Lung (tissue), 12 donors: Measurements from ENCODE around the gene IFT43. TPM values are rescaled to one million over a fixed set of nuclear protein-coding genes. Genes with fewer than 3 reads are reported as not detected.

Experiments used
- ATAC-seq: fragments of 200-7000 bp; cut with Tn5 transposase; one replicate; pipeline ENCODE4 v1.9.1; 2020; ENCODE audit warnings: moderate number of reproducible peaks; ENCODE audit not compliant: insufficient read depth, low FRiP score
- DNase-seq, 3 donors: peaks; one replicate each; pipeline ENCODE4 v3.0.0-alpha.2; 2013 to 2017
- H3K27ac ChIP-seq, 2 donors: one replicate each; pipeline ENCODE4 v1.5.1; 2013; ENCODE audit warnings: mild to moderate bottlenecking in 2 of 2, moderate library complexity in 2 of 2, control low read depth in 1 of 2, inconsistent platforms in 1 of 2, low read depth in 1 of 2, low read length in 1 of 2
- H3K27me3 ChIP-seq, 3 donors: one replicate each; pipeline ENCODE4 v1.5.1; 2013; ENCODE audit warnings: low read length in 2 of 3; ENCODE audit not compliant: control insufficient read depth in 3 of 3, insufficient read depth in 3 of 3
- H3K36me3 ChIP-seq, 4 donors: one replicate each; pipeline ENCODE4 v1.5.1; 2013; ENCODE audit warnings: low read length in 4 of 4, mild to moderate bottlenecking in 1 of 4, moderate library complexity in 1 of 4; ENCODE audit not compliant: control insufficient read depth in 4 of 4, insufficient read depth in 4 of 4
- H3K4me1 ChIP-seq, 5 donors: one replicate each; pipeline ENCODE4 v1.5.1; 2013; ENCODE audit warnings: low read length in 5 of 5, mild to moderate bottlenecking in 2 of 5, moderate library complexity in 1 of 5; ENCODE audit not compliant: control insufficient read depth in 5 of 5, insufficient read depth in 5 of 5
- H3K4me3 ChIP-seq: one replicate; pipeline ENCODE4 v1.5.1; 2013; ENCODE audit warnings: mild to moderate bottlenecking, control low read depth, moderate library complexity
- H3K9ac ChIP-seq, 2 donors: one replicate each; pipeline ENCODE4 v1.5.1; 2013; ENCODE audit warnings: low read length in 2 of 2, control low read depth in 1 of 2; ENCODE audit not compliant: insufficient read depth in 1 of 2
- H3K9me3 ChIP-seq, 4 donors: one replicate each; pipeline ENCODE4 v1.5.1; 2013; ENCODE audit warnings: low read length in 3 of 4, mild to moderate bottlenecking in 1 of 4, moderate library complexity in 1 of 4; ENCODE audit not compliant: control insufficient read depth in 4 of 4, insufficient read depth in 3 of 4
- WGBS, 2 donors: extraction: QIAGEN DNeasy Blood & Tissue Kit; methylation state at CpG; one replicate each; pipeline ENCODE4 v1.1.7; 2013; 5-methylcytosine and 5-hydroxymethylcytosine counted together
- polyA plus RNA-seq, 2 donors: library from polyadenylated mRNA; stranded (reverse); fragments of 200-250 nt; gene quantifications; one replicate each; pipeline ENCODE4 v1.2.1, GENCODE V29; 2013
- total RNA-seq, 2 donors: library from RNA; depleted of rRNA in 1 of 2; stranded (reverse); fragments of >200 nt in 1 of 2; gene quantifications; one replicate each; pipeline ENCODE4 v1.2.1, GENCODE V29; 2014 to 2021
- TF ChIP-seq, protein P1 (sequence below): IDR thresholded peaks from 2 replicates; pipeline ENCODE4 v1.5.1; 2012; ENCODE audit warnings: mild to moderate bottlenecking; ENCODE audit errors: control extremely low read depth, extremely low read depth
- donor health status: control.
- donor health status: control.
- donor health status: Bipolar disorder and iron deficiency.
- donor health status: healthy.
- donor health status: DM: yes; HTN: yes; CAD: no.

Gene IFT43
- total and polyA plus RNA-seq, 4 donors: 35.4 to 51.6 (median 40.4) TPM

DNA sequence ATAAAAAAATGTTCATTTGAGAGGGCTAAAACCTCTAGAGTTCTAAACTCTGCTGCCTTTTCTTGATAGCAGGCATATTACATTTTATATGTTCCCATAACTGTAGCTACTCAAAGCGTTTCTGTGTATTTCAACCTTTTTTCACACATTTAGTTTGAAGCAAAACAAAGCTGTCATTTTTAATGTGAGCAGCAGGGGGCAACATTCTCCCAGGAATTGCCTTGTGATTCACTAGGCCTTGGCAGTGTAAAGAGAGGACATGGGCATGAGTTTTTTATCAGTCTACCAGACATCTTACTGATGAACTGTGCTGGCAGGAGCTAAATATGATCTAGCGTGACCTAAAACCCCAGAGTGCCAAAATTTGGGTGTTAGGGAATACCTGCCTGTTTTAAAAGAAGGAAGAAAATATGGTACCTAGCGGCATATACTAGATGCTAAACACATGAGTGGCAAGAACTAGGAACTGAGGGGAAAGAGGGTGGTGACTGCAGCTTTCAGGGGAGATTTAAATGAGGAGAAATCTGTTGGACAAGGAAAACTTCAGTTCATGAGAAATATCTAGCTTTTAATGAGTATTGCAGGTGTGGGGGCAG lies 65.3 kb downstream of the IFT43 start:
- no peaks in the 10 kb centered on the region for H3K27me3 ChIP-seq
- DNase-seq (peak; percentile 70 to 85 (median 85)), ATAC-seq (no peak)
- H3K4me3 ChIP-seq: no peak overlapping the region
- no peaks in the 10 kb centered on the region for H3K9me3 ChIP-seq
- WGBS, 2 donors: 51 to 59% methylated on average over 3 of the region's 3 CpGs
- H3K9ac ChIP-seq: no peak overlapping the region
- H3K27ac ChIP-seq: no peak overlapping the region
- H3K36me3 ChIP-seq: peaks cover 0 to 2% (median 0%) of the 10 kb centered on the region in 4 donors
- TF ChIP-seq, protein P1, sequence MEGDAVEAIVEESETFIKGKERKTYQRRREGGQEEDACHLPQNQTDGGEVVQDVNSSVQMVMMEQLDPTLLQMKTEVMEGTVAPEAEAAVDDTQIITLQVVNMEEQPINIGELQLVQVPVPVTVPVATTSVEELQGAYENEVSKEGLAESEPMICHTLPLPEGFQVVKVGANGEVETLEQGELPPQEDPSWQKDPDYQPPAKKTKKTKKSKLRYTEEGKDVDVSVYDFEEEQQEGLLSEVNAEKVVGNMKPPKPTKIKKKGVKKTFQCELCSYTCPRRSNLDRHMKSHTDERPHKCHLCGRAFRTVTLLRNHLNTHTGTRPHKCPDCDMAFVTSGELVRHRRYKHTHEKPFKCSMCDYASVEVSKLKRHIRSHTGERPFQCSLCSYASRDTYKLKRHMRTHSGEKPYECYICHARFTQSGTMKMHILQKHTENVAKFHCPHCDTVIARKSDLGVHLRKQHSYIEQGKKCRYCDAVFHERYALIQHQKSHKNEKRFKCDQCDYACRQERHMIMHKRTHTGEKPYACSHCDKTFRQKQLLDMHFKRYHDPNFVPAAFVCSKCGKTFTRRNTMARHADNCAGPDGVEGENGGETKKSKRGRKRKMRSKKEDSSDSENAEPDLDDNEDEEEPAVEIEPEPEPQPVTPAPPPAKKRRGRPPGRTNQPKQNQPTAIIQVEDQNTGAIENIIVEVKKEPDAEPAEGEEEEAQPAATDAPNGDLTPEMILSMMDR: peak; percentile 69
- H3K4me1 ChIP-seq: peaks cover 0 to 7% (median 5%) of the 10 kb centered on the region in 5 donors

DNA sequence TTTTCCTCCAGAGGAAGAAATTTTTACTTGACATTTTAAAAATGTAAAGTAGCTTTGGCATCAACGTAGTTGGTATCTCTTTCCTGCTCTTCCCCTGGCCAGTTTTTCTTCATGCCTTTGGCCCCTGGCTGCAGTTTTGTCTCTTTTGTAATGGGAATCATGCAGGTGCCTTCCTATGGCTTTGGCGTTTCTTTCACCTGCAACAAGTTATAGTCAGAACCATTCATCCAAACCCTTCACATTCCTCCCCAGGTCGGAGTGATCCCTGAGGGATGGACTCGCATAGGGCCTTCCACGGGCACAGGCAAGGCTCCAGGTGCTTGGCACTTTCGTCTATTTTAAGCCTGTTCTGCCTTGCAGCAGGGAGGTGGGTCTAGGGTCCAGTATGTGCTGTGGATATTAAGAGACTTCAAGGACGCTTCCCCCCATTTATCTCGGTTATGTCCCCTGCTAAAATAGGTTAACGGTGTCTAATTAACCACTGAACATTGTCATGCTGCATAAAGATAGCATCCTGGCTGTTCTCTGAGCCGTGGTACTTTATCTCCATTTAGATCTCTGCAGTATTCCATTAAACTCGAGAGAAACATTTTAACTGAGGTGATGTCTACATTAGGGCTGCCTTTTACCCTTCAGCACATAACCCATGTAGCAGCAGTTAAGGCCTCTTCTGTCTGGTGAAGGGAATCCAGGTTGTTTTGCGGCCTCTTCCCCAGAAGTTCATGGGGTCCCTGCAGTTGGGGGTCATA lies 66.3 kb downstream of the IFT43 start:
- Histone ChIP-seq H3K9me3 (no peaks in the 10 kb centered on the region), H3K27me3 (no peaks in the 10 kb centered on the region), H3K4me1 (peaks cover 0 to 7% (median 5%) of the 10 kb centered on the region in 5 donors), H3K9ac (no peak overlapping the region), H3K27ac (no peak overlapping the region), H3K36me3 (no peaks in the 10 kb centered on the region), H3K4me3 (no peak overlapping the region)
- DNase-seq: no peak
- TF ChIP-seq, protein P1: no peak
- no peak for ATAC-seq
- WGBS, 2 donors: 91% methylated on average over 12 of the region's 12 CpGs

DNA sequence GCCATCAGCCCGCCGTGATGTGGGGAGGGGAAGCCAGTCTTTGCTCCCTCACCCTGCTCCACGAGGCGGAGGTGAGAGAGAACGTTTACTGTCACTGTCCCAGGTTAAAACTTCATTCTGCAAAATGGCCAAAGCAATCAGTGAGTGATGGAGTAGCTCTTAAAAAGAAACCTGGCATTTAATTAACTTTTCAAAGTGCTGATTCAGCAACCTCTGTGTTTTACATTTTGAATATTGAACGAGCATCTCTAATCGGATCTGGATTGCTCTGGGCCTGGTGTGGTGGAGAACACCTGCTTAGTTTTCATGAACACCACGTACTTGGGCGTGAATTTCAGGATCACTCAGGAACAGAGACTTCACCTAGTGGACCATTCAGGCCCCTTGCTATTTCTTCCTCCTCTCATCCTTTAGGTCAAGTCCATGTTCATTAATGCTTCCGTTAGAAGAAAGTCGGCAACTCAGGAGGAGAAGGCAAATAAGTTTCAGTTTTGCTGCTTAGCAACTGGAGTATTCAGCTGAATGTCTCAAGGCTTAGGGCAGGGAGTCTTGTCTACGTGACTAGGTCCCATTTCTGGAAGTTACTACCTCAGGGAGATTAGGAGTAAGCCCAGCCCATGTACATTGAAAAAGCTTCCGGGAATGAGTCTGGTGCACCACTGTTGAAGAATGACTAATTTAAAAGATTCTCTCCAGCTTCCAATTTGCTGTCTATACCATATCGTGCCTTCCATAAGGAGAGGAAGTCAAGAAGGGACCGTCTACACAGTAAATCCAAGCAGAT lies 68.2 kb downstream of the IFT43 start:
- TF ChIP-seq, protein P1: no peak
- Histone ChIP-seq H3K9me3 (no peaks in the 10 kb centered on the region), H3K27me3 (no peaks in the 10 kb centered on the region), H3K36me3 (peaks cover 0 to 2% (median 0%) of the 10 kb centered on the region in 4 donors), H3K4me1 (peaks cover 0 to 7% (median 5%) of the 10 kb centered on the region in 5 donors), H3K9ac (no peak overlapping the region), H3K27ac (no peak overlapping the region), H3K4me3 (no peak overlapping the region)
- 88 to 89% methylated on average over 15 of the region's 15 CpGs for WGBS, 2 donors
- DNase-seq (no peak), ATAC-seq (no peak)
